ENCODE data around the gene COLEC11. TPM values are rescaled to one million over a fixed set of nuclear protein-coding genes. Genes with fewer than 3 reads are reported as not detected.

COLEC11 gene
- total RNA-seq, 4 donors from 2014 or later: 0.66 to 6.7 (median 1.6) TPM; not detected in 1

GRCh38 chr2:3682811-3683210 lies 87.9 kb downstream of the COLEC11 start:
- DNase-seq (ENCODE audit: low spot score in 2 of 2): no peak
- H3K4me1 ChIP-seq: no peaks in the 10 kb centered on the region
- no peaks in the 10 kb centered on the region for H3K36me3 ChIP-seq
- TF ChIP-seq POLR2A (IDR thresholded peaks at IDR 0.05) (no peak), EP300 (IDR thresholded peaks at IDR 0.05) (no peak), CTCF (IDR thresholded peaks at IDR 0.05) (no peak)
- whole genome bisulfite sequencing, 2 donors: 75 to 76% methylated on average over 6 of the region's 6 CpGs
- no peaks in the 10 kb centered on the region for H3K27me3 ChIP-seq
- H3K4me3 ChIP-seq: no peak overlapping the region
- no peak overlapping the region for H3K27ac ChIP-seq
- H3K9me3 ChIP-seq: no peaks in the 10 kb centered on the region

GRCh38 chr2:3683748-3684454 lies 89.0 kb downstream of the COLEC11 start:
- no peaks in the 10 kb centered on the region for H3K9me3 ChIP-seq
- TF ChIP-seq POLR2A (IDR thresholded peaks at IDR 0.05) (no peak), CTCF (IDR thresholded peaks at IDR 0.05) (no peak), EP300 (IDR thresholded peaks at IDR 0.05) (no peak)
- no peak for DNase-seq (ENCODE audit: low spot score in 2 of 2)
- H3K27me3 ChIP-seq: no peaks in the 10 kb centered on the region
- 56 to 61% methylated on average over 3 of the region's 3 CpGs for WGBS, 2 donors
- H3K36me3 ChIP-seq: no peaks in the 10 kb centered on the region
- H3K27ac ChIP-seq: no peak overlapping the region
- H3K4me3 ChIP-seq: no peak overlapping the region
- H3K4me1 ChIP-seq: no peaks in the 10 kb centered on the region

- H3K4me1 ChIP-seq: no peaks in the 10 kb centered on the region
- no peak for DNase-seq (ENCODE audit: low spot score in 2 of 2)
- H3K4me3 ChIP-seq: no peak overlapping the region
- no peak overlapping the region for H3K27ac ChIP-seq
- TF ChIP-seq CTCF (IDR thresholded peaks at IDR 0.05): no peak
- TF ChIP-seq EP300 (IDR thresholded peaks at IDR 0.05): no peak
- TF ChIP-seq POLR2A (IDR thresholded peaks at IDR 0.05): no peak
- H3K27me3 ChIP-seq: no peaks in the 10 kb centered on the region
- H3K36me3 ChIP-seq: no peaks in the 10 kb centered on the region
- peaks cover 0 to 6% (median 2%) of the 10 kb centered on the region in 4 donors for H3K9me3 ChIP-seq
Observed at GRCh38 chr2:3689998-3690748, 95.3 kb downstream of the COLEC11 start.

- TF ChIP-seq POLR2A (IDR thresholded peaks at IDR 0.05) (no peak), CTCF (IDR thresholded peaks at IDR 0.05) (peak in 4 of 5 experiments; percentile 14 to 67 (median 34)), EP300 (IDR thresholded peaks at IDR 0.05) (no peak)
- Histone ChIP-seq H3K27me3 (no peaks in the 10 kb centered on the region), H3K27ac (no peak overlapping the region), H3K36me3 (no peaks in the 10 kb centered on the region), H3K4me1 (no peaks in the 10 kb centered on the region), H3K4me3 (no peak overlapping the region), H3K9me3 (peaks cover 0 to 6% (median 2%) of the 10 kb centered on the region in 4 donors)
- DNase-seq (ENCODE audit: low spot score in 2 of 2): no peak
Observed at GRCh38 chr2:3692375-3692774, 97.5 kb downstream of the COLEC11 start.

Small RNAs within 50 kb of the gene (small RNA-seq; reads per million reads assigned to genes)
- gene TMSB4XP2: not detected

Other genes starting within 250 kb of the COLEC11 start
- 10 to 100 TPM; 24.9 to 46.2 (median 36.3) TPM for gene EIPR1, start 217.3 kb upstream of the COLEC11 start, total RNA-seq
- 100 to 1,000 TPM; 125 to 157 (median 145) TPM for gene TRAPPC12, start 215.4 kb upstream of the COLEC11 start, total RNA-seq
- 100 to 1,000 TPM in 3 of 4 donors, 10 to 100 TPM in 1; 51.9 to 112 (median 106) TPM for gene ADI1, start 75.6 kb upstream of the COLEC11 start, total RNA-seq
- 10 to 100 TPM; 21.6 to 31.0 (median 26.1) TPM for gene RNASEH1, start 36.8 kb upstream of the COLEC11 start, total RNA-seq
- gene RPS7, start 19.9 kb upstream of the COLEC11 start, total RNA-seq: 1,000 to 10,000 TPM; 2,343 to 3,332 (median 3,117) TPM
- 10 to 100 TPM in 3 of 4 donors, 1 to 10 TPM in 1; 5.7 to 16.6 (median 12.2) TPM for gene ALLC, start 63.1 kb downstream of the COLEC11 start, total RNA-seq
- gene DCDC2C, start 108.5 kb downstream of the COLEC11 start, total RNA-seq: 10 to 100 TPM in 1 of 4 donors, 1 to 10 TPM in 3; 2.9 to 22.3 (median 5.6) TPM